ENCODE results near the gene B9D1. TPM values are rescaled to one million over a fixed set of nuclear protein-coding genes. Genes with fewer than 3 reads are reported as not detected.

The B9D1 gene
- polyA plus RNA-seq, 1 experiment: 55.8 TPM

- CTCF ChIA-PET: interaction anchor here (1.0 kb wide), 1 partner anchor 24 kb away, joined by 4 read pairs; no protein-coding TSS in a partner anchor
- Histone ChIP-seq H3K27me3 (ENCODE audit: control insufficient read depth, insufficient read depth, low read length) (no peaks in the 10 kb centered on the region), H3K4me3 (ENCODE audit: low read depth, low read length) (no peak overlapping the region), H3K36me3 (ENCODE audit: control insufficient read depth, insufficient read depth, low read length) (peaks cover 6% of the 10 kb centered on the region)
- TF ChIP-seq CTCF (IDR thresholded peaks at IDR 0.05; ENCODE audit: insufficient read depth, low read depth, low read length): no peak
- POLR2A ChIA-PET: no interaction called here
- no peak for DNase-seq (ENCODE audit: low read depth)
These were observed 57.3 kb downstream of the B9D1 start for GRCh38 chr17:19305256-19305655.

GRCh38 chr17:19304751-19305150 is 57.8 kb downstream of the B9D1 start:
- no peaks in the 10 kb centered on the region for H3K27me3 ChIP-seq (ENCODE audit: control insufficient read depth, insufficient read depth, low read length)
- no peak for DNase-seq (ENCODE audit: low read depth)
- no peak overlapping the region for H3K4me3 ChIP-seq (ENCODE audit: low read depth, low read length)
- CTCF ChIA-PET: no interaction called here
- TF ChIP-seq CTCF (IDR thresholded peaks at IDR 0.05; ENCODE audit: insufficient read depth, low read depth, low read length): no peak
- H3K36me3 ChIP-seq (ENCODE audit: control insufficient read depth, insufficient read depth, low read length): peaks cover 5% of the 10 kb centered on the region
- POLR2A ChIA-PET: no interaction called here

- no peak for TF ChIP-seq CTCF (IDR thresholded peaks at IDR 0.05; ENCODE audit: insufficient read depth, low read depth, low read length)
- Histone ChIP-seq H3K4me3 (ENCODE audit: low read depth, low read length) (no peak overlapping the region), H3K36me3 (ENCODE audit: control insufficient read depth, insufficient read depth, low read length) (peaks cover 5% of the 10 kb centered on the region), H3K27me3 (ENCODE audit: control insufficient read depth, insufficient read depth, low read length) (no peaks in the 10 kb centered on the region)
- no peak for DNase-seq (ENCODE audit: low read depth)
- CTCF ChIA-PET: no interaction called here
- POLR2A ChIA-PET: no interaction called here
These were observed 58.3 kb downstream of the B9D1 start for GRCh38 chr17:19304209-19304608.

GRCh38 chr17:19303367-19303776 is 59.2 kb downstream of the B9D1 start:
- no peak for DNase-seq (ENCODE audit: low read depth)
- Histone ChIP-seq H3K27me3 (ENCODE audit: control insufficient read depth, insufficient read depth, low read length) (no peaks in the 10 kb centered on the region), H3K36me3 (ENCODE audit: control insufficient read depth, insufficient read depth, low read length) (peaks cover 5% of the 10 kb centered on the region), H3K4me3 (ENCODE audit: low read depth, low read length) (no peak overlapping the region)
- ChIA-PET POLR2A (no interaction called here), CTCF (interaction anchor here (0.7 kb wide), 1 partner anchor 32 kb away, joined by 3 read pairs; no protein-coding TSS in a partner anchor)
- TF ChIP-seq CTCF (IDR thresholded peaks at IDR 0.05; ENCODE audit: insufficient read depth, low read depth, low read length): no peak

GRCh38 chr17:19302791-19303331 is 59.7 kb downstream of the B9D1 start:
- DNase-seq (ENCODE audit: low read depth): no peak
- Histone ChIP-seq H3K36me3 (ENCODE audit: control insufficient read depth, insufficient read depth, low read length) (peaks cover 5% of the 10 kb centered on the region), H3K4me3 (ENCODE audit: low read depth, low read length) (no peak overlapping the region), H3K27me3 (ENCODE audit: control insufficient read depth, insufficient read depth, low read length) (no peaks in the 10 kb centered on the region)
- ChIA-PET POLR2A (no interaction called here), CTCF (interaction anchor here (0.7 kb wide), 1 partner anchor 31 kb away, joined by 3 read pairs; no protein-coding TSS in a partner anchor)
- no peak for TF ChIP-seq CTCF (IDR thresholded peaks at IDR 0.05; ENCODE audit: insufficient read depth, low read depth, low read length)
